ENCODE measurements around the gene RSPRY1. TPM values are rescaled to one million over a fixed set of nuclear protein-coding genes. Genes with fewer than 3 reads are reported as not detected.

The RSPRY1 gene
- total RNA-seq, 1 experiment from 2014 or later: 31.0 TPM

DNA sequence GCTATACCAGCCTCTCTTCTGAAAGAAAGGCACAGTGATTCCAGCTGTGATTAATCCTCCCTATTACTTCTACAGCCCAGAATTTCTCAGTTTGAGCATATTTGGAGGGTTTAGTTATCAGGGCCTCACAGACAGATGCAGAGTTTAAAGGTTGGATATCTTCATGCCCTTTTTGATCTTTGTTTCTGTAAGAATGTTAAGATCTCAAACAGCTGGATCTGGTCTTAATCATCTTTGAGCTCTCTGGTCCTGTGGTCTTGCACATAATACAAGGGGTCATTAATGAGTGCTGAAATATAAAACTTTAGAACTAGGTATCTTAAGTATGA, 49.9 kb downstream of the RSPRY1 start:
- peaks cover 9% of the 10 kb centered on the region for H3K36me3 ChIP-seq (replicated peaks; ENCODE audit: control insufficient read depth, insufficient read depth, low read length)
- DNase-seq: no peak
- H3K27me3 ChIP-seq (ENCODE audit: control insufficient read depth, insufficient read depth, low read length): no peaks in the 10 kb centered on the region
- no peak overlapping the region for H3K4me3 ChIP-seq (ENCODE audit: insufficient read depth, low read depth, low read length)

DNA sequence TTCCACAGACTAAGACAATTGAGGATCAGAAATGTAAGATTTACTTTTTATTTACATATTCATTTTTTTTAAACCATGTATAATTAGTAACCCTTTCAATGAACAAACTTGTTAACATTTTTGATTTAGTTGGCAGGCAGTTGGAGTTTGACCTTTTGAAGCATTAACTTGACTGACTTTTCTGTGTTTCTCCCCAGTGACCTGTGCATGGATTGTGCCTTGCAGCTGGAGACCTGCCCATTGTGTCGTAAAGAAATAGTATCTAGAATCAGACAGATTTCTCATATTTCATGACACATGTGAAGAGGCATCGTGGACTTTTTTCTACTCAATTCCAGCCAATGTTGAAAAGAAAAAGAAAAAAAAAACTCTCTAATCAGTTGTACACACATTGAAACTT, 52.6 kb downstream of the RSPRY1 start:
- no peak overlapping the region for H3K4me3 ChIP-seq (ENCODE audit: insufficient read depth, low read depth, low read length)
- no peaks in the 10 kb centered on the region for H3K27me3 ChIP-seq (ENCODE audit: control insufficient read depth, insufficient read depth, low read length)
- H3K36me3 ChIP-seq (replicated peaks; ENCODE audit: control insufficient read depth, insufficient read depth, low read length): peaks cover 4% of the 10 kb centered on the region
- no peak for DNase-seq

DNA sequence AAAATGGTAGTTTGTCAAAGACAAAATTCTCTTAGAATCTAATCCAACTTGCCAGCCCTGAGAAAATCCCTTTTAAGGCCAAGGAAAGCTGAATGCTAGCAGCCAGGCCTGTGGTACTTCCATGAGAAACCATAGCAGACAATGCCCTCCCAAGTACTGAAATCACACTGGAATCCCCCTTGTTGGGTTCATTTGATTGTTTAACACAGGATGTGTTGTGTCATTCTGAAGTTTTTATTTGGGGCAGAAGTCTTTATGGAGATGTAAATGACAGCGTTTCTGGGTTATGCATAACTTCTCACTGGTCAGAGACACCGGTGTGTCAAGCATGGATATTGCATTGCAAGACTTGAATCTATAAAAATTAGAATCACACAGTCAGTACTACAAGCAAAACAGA, 53.0 kb downstream of the RSPRY1 start:
- Histone ChIP-seq H3K4me3 (ENCODE audit: insufficient read depth, low read depth, low read length) (no peak overlapping the region), H3K27me3 (ENCODE audit: control insufficient read depth, insufficient read depth, low read length) (no peaks in the 10 kb centered on the region), H3K36me3 (replicated peaks; ENCODE audit: control insufficient read depth, insufficient read depth, low read length) (peaks cover 3% of the 10 kb centered on the region)
- DNase-seq: no peak

DNA sequence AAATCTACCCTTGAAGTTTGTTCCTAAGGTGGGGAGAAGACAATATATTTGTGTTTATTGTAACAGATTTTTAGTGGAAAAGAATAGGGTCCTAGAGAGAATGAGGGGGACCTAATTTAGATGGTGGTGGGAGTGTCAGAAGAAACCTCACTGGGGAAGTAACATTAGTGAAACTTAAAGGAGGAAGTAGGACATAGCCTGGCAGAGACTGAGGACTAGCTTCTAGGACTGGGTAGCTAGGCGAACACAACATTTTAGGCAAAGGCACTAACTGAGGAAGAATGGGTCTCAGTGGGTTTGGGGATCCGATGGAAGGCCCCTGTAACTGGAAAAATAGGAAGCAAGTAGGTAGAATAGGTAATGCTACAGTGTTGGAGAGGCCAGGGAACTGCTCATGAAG, 54.7 kb downstream of the RSPRY1 start:
- Histone ChIP-seq H3K36me3 (replicated peaks; ENCODE audit: control insufficient read depth, insufficient read depth, low read length) (peaks cover 3% of the 10 kb centered on the region), H3K4me3 (ENCODE audit: insufficient read depth, low read depth, low read length) (no peak overlapping the region), H3K27me3 (ENCODE audit: control insufficient read depth, insufficient read depth, low read length) (no peaks in the 10 kb centered on the region)
- no peak for DNase-seq

DNA sequence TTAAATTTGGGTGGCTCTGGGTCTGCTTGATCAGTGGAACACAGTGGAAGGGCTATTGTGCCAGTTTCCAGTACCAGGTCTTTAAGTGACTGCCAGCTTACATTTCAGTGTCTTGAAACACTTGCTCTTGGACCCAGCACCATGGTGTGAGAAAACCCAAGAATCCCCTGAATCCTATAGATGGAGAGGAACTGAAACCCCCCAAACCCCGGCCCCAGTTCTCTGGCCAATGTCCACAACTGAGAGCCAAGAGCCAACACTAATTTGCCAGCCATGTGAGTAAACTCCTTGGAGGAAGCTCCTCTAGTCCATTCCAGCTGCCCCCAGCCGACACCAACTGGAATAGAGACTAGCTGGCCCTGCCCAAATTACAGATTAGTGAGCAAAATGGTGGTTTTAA, 56.5 kb downstream of the RSPRY1 start:
- Histone ChIP-seq H3K36me3 (replicated peaks; ENCODE audit: control insufficient read depth, insufficient read depth, low read length) (peaks cover 3% of the 10 kb centered on the region), H3K27me3 (ENCODE audit: control insufficient read depth, insufficient read depth, low read length) (no peaks in the 10 kb centered on the region), H3K4me3 (ENCODE audit: insufficient read depth, low read depth, low read length) (no peak overlapping the region)
- DNase-seq: no peak

DNA sequence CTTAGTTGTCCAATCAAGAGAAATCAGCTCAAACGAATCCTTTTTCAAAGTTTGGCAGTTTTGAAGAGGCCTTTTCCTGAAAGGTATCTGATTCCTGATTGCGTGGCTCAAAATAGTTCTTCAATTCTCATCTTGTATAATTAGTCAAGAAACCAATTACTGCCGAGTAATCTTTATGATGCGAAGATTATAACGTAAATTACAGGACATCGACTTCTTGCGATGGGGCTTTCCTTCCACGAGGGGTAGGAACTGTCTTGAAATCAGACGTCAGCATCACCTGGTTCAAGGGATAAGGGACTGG, 58.3 kb downstream of the RSPRY1 start:
- Histone ChIP-seq H3K36me3 (replicated peaks; ENCODE audit: control insufficient read depth, insufficient read depth, low read length) (0 out of 2 replicates have a peak, but pooled peaks cover 1% of the 10 kb centered on the region), H3K4me3 (ENCODE audit: insufficient read depth, low read depth, low read length) (peak overlapping the region; percentile 42), H3K27me3 (ENCODE audit: control insufficient read depth, insufficient read depth, low read length) (no peaks in the 10 kb centered on the region)
- DNase-seq: no peak

DNA sequence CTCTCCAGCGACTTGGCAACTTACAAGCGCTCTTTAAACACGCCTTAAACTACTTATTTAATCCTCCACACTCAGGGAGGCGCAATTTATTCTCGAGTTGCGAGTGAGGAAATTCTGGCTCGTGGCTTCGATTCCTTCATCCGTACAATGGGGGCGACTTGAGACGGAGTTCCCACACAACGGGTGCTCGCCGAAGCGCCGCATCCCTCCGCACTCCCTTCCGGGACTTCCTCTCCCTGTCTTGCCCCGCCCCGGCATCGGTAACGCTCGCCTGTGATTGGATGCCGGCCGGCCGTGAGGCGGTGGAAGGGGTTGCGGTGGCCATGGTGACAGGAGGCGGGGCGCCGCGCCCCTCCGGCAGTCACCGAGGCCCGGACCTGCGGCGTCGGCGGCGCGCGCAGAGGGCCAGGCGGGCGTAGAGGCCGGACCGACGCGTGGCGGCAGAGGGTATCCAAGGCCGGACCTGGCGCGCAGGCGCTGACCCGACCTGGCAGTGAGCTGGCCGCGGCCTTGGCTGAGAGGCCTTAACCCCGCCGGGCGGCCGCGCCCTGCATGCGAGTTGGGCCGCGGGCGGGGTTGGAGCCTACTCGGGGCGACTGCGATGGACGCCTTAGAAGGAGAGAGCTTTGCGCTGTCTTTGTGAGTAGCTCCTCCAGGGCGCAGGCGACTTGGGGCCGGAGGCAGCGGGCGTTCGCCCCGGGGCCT, 58.8 kb downstream of the RSPRY1 start, which contains the start of gene ARL2BP:
TSS of gene ARL2BP (plus strand) at position 493 of the 705 bp plus-strand sequence. CDS start at position 602, 109 bp downstream.
- peak within 1 kb of the TSS; percentile 75 for H3K4me3 ChIP-seq (ENCODE audit: insufficient read depth, low read depth, low read length)
- DNase-seq: peak; percentile 100
- no peaks in the 10 kb centered on the region for H3K27me3 ChIP-seq (ENCODE audit: control insufficient read depth, insufficient read depth, low read length)
- 0 out of 2 replicates have a peak, but pooled peaks cover 1% of the 10 kb centered on the region for H3K36me3 ChIP-seq (replicated peaks; ENCODE audit: control insufficient read depth, insufficient read depth, low read length)

DNA sequence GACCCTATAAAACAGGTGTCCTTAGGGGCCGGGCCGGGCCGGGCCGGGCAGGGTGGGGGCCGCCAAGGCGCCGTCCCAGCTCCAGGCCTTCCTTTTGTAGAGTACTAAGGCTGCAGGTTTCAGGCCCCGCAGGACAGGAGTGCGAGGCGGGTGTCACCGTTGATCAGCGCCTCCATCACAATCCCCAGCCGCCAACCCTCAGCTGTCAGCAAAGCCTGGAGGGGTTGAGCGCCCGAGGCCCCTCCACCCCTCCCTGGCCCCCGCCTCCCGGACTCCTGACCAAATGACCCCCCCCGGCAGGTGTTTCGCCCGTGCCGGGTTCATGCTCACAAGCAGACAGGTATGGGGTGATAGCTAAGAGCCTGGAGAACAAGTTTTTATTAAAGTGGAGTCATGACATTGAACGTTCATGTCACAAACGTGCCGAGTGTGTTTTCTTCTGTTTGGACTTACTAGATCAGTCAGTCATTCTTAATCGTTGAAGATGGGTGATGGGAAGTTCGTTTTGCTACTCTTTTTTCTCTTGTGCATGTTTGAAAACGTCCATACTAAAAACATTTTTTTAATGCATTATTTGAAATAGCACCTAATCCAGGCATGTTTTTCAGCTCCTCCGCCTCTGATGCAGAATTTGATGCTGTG, 59.5 kb downstream of the RSPRY1 start:
- peak; percentile 77 for DNase-seq
- H3K4me3 ChIP-seq (ENCODE audit: insufficient read depth, low read depth, low read length): peak overlapping the region; percentile 75
- H3K36me3 ChIP-seq (replicated peaks; ENCODE audit: control insufficient read depth, insufficient read depth, low read length): 0 out of 2 replicates have a peak, but pooled peaks cover 1% of the 10 kb centered on the region
- no peaks in the 10 kb centered on the region for H3K27me3 ChIP-seq (ENCODE audit: control insufficient read depth, insufficient read depth, low read length)

DNA sequence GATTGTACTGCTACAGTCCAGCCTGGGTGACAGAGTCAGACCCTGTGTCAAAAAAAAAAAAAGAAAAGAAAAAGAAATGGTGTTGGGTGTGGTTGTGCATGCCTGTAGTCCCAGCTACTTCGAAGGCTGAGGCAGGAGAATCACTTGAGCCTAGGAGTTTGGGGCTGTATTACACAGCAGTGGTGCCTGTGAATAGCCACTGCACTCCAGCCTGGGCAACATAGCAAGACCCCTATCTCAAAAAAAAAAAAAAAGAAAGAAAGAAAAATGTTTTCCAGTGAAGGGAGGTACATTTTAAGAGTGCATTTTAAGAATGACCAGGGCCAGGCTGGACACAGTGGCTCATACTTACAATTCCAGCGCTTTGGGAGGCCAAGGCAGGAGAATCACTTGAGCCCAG, 65.2 kb downstream of the RSPRY1 start:
- H3K27me3 ChIP-seq (ENCODE audit: control insufficient read depth, insufficient read depth, low read length): no peaks in the 10 kb centered on the region
- no peak overlapping the region for H3K4me3 ChIP-seq (ENCODE audit: insufficient read depth, low read depth, low read length)
- peaks cover 8% of the 10 kb centered on the region for H3K36me3 ChIP-seq (replicated peaks; ENCODE audit: control insufficient read depth, insufficient read depth, low read length)
- DNase-seq: no peak

DNA sequence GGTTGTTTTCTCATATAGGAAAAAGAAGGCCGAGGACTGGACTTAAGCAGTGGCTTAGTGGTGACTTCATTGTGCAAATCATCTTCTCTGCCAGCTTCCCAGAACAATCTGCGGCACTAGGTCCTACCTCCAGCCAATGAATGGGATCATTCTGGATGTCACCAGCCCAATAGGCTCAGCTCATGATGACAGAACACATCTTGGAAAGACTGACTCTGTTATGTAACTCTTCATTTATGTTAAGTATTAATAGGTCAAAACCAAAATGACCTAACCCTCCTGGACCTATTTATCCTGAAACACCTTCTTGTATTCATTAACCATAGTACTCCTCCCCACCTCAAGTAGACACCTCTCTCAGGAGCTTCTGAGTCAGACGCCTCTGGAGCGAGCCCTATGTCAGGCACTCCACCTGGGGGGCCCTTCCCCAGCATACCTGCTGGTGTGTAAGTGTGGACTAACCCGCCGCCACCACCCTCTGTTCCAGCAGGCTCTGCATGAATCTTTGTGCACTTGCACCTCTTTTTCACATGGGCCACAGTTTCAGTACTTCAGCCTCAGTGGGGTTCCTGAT, 66.1 kb downstream of the RSPRY1 start:
- no peaks in the 10 kb centered on the region for H3K27me3 ChIP-seq (ENCODE audit: control insufficient read depth, insufficient read depth, low read length)
- no peak overlapping the region for H3K4me3 ChIP-seq (ENCODE audit: insufficient read depth, low read depth, low read length)
- peaks cover 8% of the 10 kb centered on the region for H3K36me3 ChIP-seq (replicated peaks; ENCODE audit: control insufficient read depth, insufficient read depth, low read length)
- DNase-seq: no peak

DNA sequence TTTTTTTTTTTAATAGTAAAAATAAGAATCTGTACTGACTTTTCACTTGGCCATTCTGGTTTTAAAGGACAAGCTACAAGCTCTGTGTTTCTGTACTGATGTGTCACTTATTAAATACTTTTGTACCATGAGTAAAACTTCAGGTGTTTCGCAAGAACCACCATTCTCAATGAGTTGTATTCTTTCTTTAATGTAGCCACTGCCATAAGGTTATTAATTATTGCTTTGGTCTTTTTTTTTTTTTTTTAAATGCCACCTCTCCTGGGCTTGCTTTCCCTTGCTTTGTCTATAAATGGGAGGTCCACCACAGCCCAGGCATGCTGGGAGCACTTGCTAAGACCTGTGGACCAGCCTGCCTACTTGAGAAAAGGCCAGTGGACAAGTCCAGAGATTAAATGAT, 67.3 kb downstream of the RSPRY1 start:
- Histone ChIP-seq H3K27me3 (ENCODE audit: control insufficient read depth, insufficient read depth, low read length) (no peaks in the 10 kb centered on the region), H3K36me3 (replicated peaks; ENCODE audit: control insufficient read depth, insufficient read depth, low read length) (peaks cover 8% of the 10 kb centered on the region), H3K4me3 (ENCODE audit: insufficient read depth, low read depth, low read length) (no peak overlapping the region)
- no peak for DNase-seq

DNA sequence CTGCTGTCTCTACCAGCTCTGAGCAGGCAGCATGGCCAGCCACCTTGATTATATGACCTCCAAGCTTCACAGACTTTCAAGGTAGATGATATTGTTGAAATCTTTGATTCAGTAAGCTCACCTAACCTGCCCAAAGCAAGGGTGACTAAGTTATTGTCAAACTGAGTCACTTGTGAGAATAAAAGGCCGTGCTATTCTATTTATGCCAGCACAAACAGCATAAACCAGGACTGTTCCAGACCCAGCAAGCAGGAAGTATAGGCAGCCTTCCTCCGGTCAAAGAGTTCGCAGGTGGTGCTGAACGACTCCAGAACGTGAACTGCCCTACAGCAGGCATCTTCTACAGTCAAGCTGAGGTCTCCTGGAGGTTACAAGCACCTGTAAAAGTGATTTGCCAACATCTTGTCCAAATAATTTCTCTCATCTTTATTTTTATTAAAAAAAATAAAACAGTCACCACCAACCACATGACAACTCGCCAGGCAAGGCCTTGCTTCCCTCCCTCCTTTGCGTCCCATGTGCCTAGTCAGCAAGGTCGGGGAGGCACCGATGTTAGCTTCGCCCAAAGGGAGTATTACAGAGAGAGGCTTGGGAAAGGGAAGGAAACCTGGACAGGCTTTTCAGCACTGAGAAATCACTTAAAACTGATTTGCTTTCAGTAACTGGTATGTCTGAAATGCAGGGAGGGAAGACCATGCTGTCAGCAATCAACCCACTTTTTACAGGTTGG, 69.7 kb downstream of the RSPRY1 start:
- DNase-seq: no peak
- Histone ChIP-seq H3K4me3 (ENCODE audit: insufficient read depth, low read depth, low read length) (no peak overlapping the region), H3K36me3 (replicated peaks; ENCODE audit: control insufficient read depth, insufficient read depth, low read length) (peaks cover 6% of the 10 kb centered on the region), H3K27me3 (ENCODE audit: control insufficient read depth, insufficient read depth, low read length) (no peaks in the 10 kb centered on the region)

DNA sequence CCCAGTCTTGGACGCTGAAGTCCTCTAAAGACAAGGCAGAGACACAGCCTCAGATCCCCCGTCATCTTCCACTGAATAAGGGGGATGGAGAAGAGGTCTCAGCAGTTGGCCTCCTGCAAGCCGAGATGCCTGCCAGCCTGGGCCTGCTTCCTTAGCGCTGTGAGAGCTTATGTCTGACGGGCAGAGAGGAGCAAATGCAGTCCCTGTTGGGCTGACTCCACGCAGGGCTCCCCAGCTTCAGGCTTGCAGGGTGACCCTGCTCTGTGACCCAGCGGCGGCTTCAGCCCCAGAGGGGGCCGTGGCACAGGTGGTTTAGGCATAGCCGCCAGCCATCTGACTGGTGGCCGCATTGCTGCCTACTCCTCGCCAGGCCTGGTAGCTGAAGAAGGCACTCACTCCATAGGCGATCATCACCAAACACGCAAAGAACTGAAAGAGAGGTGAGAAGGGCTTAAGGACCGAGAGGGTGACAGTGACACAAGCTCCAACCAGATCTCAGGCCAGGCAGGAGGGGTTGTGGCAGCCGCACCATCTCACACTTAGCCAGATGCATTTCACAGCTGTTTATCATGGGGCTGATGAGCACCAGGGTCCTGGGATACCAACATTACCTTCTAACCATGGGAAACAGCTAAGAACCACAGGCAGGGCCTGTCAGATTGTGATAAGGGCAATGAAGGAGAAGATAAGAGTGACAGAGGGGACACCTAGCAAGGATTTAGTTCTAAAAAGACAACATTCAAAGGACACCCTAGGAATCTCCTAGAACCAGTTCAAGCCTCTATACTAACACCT, 70.7 kb downstream of the RSPRY1 start:
- Histone ChIP-seq H3K4me3 (ENCODE audit: insufficient read depth, low read depth, low read length) (no peak overlapping the region), H3K27me3 (ENCODE audit: control insufficient read depth, insufficient read depth, low read length) (no peaks in the 10 kb centered on the region), H3K36me3 (replicated peaks; ENCODE audit: control insufficient read depth, insufficient read depth, low read length) (peaks cover 6% of the 10 kb centered on the region)
- peak; percentile 21 for DNase-seq

DNA sequence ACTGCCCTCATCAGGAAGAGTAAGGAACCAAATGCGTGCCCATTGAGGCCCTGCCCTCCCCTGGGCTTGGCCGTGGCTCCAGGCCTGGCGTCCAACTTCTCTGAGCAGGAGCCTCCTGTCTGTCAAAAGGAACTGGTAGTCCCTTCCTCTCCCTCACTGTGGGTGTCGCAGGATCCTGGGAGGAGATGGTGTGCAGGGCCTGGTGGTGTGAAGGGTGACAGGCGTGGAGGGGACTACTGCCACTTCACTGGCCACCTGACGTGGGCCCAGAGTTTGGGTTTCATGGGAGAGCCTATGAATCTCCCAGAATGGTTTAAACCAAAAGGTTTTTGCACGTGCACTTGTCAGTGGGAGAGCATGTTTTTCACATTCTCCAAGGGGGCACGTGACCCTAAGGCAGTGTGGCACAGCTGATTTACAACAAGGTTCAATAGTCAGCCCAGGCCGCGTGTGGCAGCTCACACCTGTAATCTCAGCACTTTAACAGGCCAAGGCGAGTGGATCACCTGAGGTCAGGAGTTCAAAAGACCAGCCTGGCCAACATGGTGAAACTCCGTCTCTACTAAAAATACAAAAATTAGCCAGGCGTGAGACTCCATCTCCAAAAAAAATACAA, 71.4 kb downstream of the RSPRY1 start:
- peaks cover under 1% of the 10 kb centered on the region for H3K36me3 ChIP-seq (replicated peaks; ENCODE audit: control insufficient read depth, insufficient read depth, low read length)
- H3K27me3 ChIP-seq (ENCODE audit: control insufficient read depth, insufficient read depth, low read length): no peaks in the 10 kb centered on the region
- H3K4me3 ChIP-seq (ENCODE audit: insufficient read depth, low read depth, low read length): no peak overlapping the region
- peak; percentile 26 for DNase-seq
